ENCODE measurements around the gene IL1A. TPM values are rescaled to one million over a fixed set of nuclear protein-coding genes. Genes with fewer than 3 reads are reported as not detected.
A peak's percentile ranks its signal among the peaks of the same experiment; 100 is the strongest.
"Not testable (repeated sequence)": the region's sequence is repeated elsewhere in the genome, so short reads cannot be mapped to it uniquely, and the experiment has no call there.

The IL1A gene, protein sequence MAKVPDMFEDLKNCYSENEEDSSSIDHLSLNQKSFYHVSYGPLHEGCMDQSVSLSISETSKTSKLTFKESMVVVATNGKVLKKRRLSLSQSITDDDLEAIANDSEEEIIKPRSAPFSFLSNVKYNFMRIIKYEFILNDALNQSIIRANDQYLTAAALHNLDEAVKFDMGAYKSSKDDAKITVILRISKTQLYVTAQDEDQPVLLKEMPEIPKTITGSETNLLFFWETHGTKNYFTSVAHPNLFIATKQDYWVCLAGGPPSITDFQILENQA
- total RNA-seq: 1 to 10 TPM in 3 of 6 donors, not detected in 3; 2.5 to 4.7 (median 3.0) TPM

- Histone ChIP-seq H3K27ac (peak within 1 kb of the TSS in 1 of 4 donors; percentile 43), H3K27me3 (no peaks in the 10 kb centered on the region), H3K4me1 (peaks cover 0 to 4% (median 0%) of the 10 kb centered on the region in 4 donors), H3K4me3 (peak within 1 kb of the TSS in 1 of 4 donors; percentile 6), H3K9me3 (no peaks in the 10 kb centered on the region), H3K36me3 (no peaks in the 10 kb centered on the region)
- no peak for TF ChIP-seq POLR2A (IDR thresholded peaks at IDR 0.05)
- no peak for TF ChIP-seq CTCF (IDR thresholded peaks at IDR 0.05)
- no peak for TF ChIP-seq EP300 (IDR thresholded peaks at IDR 0.05)
- no peak for TF ChIP-seq POLR2AphosphoS5 (IDR thresholded peaks at IDR 0.05)
- 47 to 48% methylated on average over 13 of the region's 13 CpGs for WGBS, 2 donors
- DNase-seq: no peak
- peak in 1 of 2 donors; percentile 80 for ATAC-seq (ENCODE audit: low FRiP score in 2 of 2)
Measured at GRCh38 chr2:112784199-112785189, at the start of gene IL1A. Gene IL1A (minus strand): TSS chr2:112784493. CDS start chr2:112783770, 723 bp downstream.

DNA sequence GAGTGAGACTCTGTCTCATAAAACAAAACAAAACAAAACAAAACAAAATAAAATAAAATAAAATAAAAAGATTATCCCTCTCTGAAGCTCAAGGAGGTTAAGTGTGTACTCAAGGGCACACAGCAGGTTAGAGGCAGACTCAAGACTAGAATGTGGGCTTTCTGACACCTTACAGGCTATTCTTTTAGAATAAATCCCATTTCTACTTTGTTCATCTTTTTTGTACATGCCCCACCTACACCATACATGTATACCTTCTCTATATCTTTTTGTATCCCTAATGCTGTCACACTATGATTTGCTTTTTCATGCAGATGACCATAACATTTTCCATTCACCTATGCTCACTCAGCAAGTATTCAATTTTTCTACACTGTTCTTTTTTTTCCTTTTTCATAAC lies 49.7 kb upstream of the IL1A start:
- peak overlapping the region in 1 of 4 donors; percentile 33 for H3K4me3 ChIP-seq
- no peak for ATAC-seq (ENCODE audit: low FRiP score in 2 of 2)
- no peaks in the 10 kb centered on the region for H3K9me3 ChIP-seq
- no peak for DNase-seq
- no peaks in the 10 kb centered on the region for H3K36me3 ChIP-seq
- no peaks in the 10 kb centered on the region for H3K27me3 ChIP-seq
- TF ChIP-seq EP300 (IDR thresholded peaks at IDR 0.05) (no peak), CTCF (IDR thresholded peaks at IDR 0.05) (no peak), POLR2AphosphoS5 (IDR thresholded peaks at IDR 0.05) (no peak), POLR2A (IDR thresholded peaks at IDR 0.05) (no peak)
- peaks cover 0 to 25% (median 9%) of the 10 kb centered on the region in 4 donors for H3K4me1 ChIP-seq
- H3K27ac ChIP-seq: no peak overlapping the region

GRCh38 chr2:112833639-112833931 lies 49.3 kb upstream of the IL1A start:
- not testable (repeated sequence) for H3K27ac ChIP-seq; H3K4me3 ChIP-seq; ATAC-seq (ENCODE audit: low FRiP score in 2 of 2); H3K27me3 ChIP-seq; H3K9me3 ChIP-seq; H3K36me3 ChIP-seq; DNase-seq
- WGBS, 2 donors: 87 to 91% methylated on average over 5 of the region's 5 CpGs
- peaks cover 0 to 25% (median 9%) of the 10 kb centered on the region in 4 donors for H3K4me1 ChIP-seq

- no peak overlapping the region for H3K4me3 ChIP-seq
- TF ChIP-seq POLR2AphosphoS5 (IDR thresholded peaks at IDR 0.05) (no peak), POLR2A (IDR thresholded peaks at IDR 0.05) (no peak), EP300 (IDR thresholded peaks at IDR 0.05) (no peak), CTCF (IDR thresholded peaks at IDR 0.05) (no peak)
- H3K36me3 ChIP-seq: no peaks in the 10 kb centered on the region
- no peaks in the 10 kb centered on the region for H3K9me3 ChIP-seq
- DNase-seq: no peak
- no peaks in the 10 kb centered on the region for H3K27me3 ChIP-seq
- H3K27ac ChIP-seq: no peak overlapping the region
- peaks cover 0 to 25% (median 9%) of the 10 kb centered on the region in 4 donors for H3K4me1 ChIP-seq
- ATAC-seq (ENCODE audit: low FRiP score in 2 of 2): no peak
- WGBS, 2 donors: 89 to 93% methylated on average over 14 of the region's 14 CpGs
Measured at GRCh38 chr2:112832841-112833638, 48.7 kb upstream of the IL1A start.

Data from upper lobe of left lung (tissue), 6 donors.